LNCAP (cell line): ENCODE results near the gene RUVBL2.
"Not testable (repeated sequence)": the region's sequence is repeated elsewhere in the genome, so short reads cannot be mapped to it uniquely, and the experiment has no call there.

Experiments used
- TF ChIP-seq, protein P1 (sequence below): fragments of 450-650 bp; IDR thresholded peaks from 2 replicates; pipeline ENCODE4 v1.5.1; 2017; ENCODE audit warnings: mild to moderate bottlenecking

Gene RUVBL2

GRCh38 chr19:49017666-49018351 lies 24.1 kb downstream of the RUVBL2 start:
- TF ChIP-seq, protein P1, sequence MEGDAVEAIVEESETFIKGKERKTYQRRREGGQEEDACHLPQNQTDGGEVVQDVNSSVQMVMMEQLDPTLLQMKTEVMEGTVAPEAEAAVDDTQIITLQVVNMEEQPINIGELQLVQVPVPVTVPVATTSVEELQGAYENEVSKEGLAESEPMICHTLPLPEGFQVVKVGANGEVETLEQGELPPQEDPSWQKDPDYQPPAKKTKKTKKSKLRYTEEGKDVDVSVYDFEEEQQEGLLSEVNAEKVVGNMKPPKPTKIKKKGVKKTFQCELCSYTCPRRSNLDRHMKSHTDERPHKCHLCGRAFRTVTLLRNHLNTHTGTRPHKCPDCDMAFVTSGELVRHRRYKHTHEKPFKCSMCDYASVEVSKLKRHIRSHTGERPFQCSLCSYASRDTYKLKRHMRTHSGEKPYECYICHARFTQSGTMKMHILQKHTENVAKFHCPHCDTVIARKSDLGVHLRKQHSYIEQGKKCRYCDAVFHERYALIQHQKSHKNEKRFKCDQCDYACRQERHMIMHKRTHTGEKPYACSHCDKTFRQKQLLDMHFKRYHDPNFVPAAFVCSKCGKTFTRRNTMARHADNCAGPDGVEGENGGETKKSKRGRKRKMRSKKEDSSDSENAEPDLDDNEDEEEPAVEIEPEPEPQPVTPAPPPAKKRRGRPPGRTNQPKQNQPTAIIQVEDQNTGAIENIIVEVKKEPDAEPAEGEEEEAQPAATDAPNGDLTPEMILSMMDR, result peak; percentile 25; the same call in 1 of the 2 replicates

- TF ChIP-seq, protein P1, result no peak
These were observed 25.7 kb downstream of the RUVBL2 start for GRCh38 chr19:49019242-49019932.

GRCh38 chr19:49020342-49020741 lies 26.7 kb downstream of the RUVBL2 start:
- TF ChIP-seq, protein P1, result no peak

DNA sequence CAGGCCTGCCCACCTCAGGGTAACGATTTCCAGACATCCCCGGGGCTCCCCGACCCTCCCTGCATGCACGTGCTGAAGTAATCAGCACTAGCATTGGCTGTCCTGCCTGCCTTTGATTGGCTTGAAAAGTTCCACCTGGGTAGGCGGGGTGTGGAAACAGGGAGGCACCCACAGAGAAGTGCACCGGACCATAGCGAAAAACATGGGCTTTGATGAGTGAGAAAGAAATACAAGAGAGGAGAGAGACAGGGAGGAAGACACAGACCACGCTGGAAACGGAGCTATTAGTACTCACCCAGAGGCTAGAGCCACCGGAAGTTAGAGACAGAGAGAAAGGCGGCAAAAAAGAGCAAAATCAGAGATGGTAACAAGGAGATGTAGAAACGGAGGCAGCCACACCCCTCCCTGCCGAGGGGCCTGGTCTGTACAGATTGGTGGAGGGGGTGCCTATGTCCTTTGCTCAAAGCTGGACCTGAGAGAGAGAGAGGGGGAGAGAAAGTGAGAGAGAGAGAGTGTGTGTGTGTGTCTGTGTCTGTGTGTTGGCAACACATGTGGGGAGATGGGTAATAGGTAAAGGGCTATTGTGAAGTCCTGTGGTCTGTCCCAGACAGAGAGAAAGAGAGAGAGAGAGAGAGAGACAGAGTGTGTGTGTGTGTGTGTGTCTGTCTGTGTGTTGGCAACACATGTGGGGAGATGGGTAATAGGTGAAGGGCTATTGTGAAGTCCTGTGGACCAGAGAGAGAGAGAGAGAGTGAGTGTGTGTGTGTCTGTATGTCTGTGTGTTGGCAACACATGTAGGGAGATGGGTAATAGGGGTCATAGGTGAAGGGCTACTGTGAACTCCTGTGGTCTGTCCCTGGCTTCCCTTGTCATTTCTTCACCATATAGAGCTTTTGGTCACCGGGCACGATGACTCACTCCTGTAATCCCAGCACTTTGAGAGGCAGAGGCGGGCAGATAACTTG lies 27.5 kb downstream of the RUVBL2 start:
- TF ChIP-seq, protein P1, result no peak

- TF ChIP-seq, protein P1, result no peak
These were observed 28.4 kb downstream of the RUVBL2 start for GRCh38 chr19:49022116-49022515.

GRCh38 chr19:49024233-49024632 lies 30.5 kb downstream of the RUVBL2 start, which contains the start of gene CGB3:
Gene CGB3 (minus strand): TSS chr19:49024333. CDS start chr19:49023971, 362 bp downstream.
- TF ChIP-seq, protein P1, result not testable (repeated sequence)

- TF ChIP-seq, protein P1, result peak; percentile 35; the same call in 1 of the 2 replicates
These were observed 38.1 kb downstream of the RUVBL2 start, which contains the start of gene CGB2 for GRCh38 chr19:49031642-49032301. Gene CGB2 (plus strand): TSS chr19:49031890. CDS start chr19:49032096, 206 bp downstream.
